Activated naive CD4-positive, alpha-beta T cell treated with anti-CD3 and anti-CD28 coated beads, Interleukin-2, amount 50 U/mL, for 72 hours (primary cell): ENCODE measurements around the gene KRTAP10-8. TPM values are rescaled to one million over a fixed set of nuclear protein-coding genes. Genes with fewer than 3 reads are reported as not detected.
A peak's percentile ranks its signal among the peaks of the same experiment; 100 is the strongest.
"Not testable (repeated sequence)": the region's sequence is repeated elsewhere in the genome, so short reads cannot be mapped to it uniquely, and the experiment has no call there.

ENCODE experiments used
- ATAC-seq, 2 donors: fragments of 150-1000 bp; cut with Tn5 transposase; 2 replicates each; pipeline ENCODE4 v1.10.0; 2021; ENCODE audit warnings: mild to moderate bottlenecking in 2 of 2, moderate library complexity in 2 of 2
- DNase-seq, 2 donors: peaks; one replicate each; pipeline ENCODE4 v3.0.0; 2021 to 2022; ENCODE audit warnings: low spot score in 2 of 2
- H3K27ac Mint-ChIP-seq, 2 donors: one replicate each; pipeline ENCODE4 v1.8.0; 2022; ENCODE audit warnings: mild to moderate bottlenecking in 2 of 2, mixed read lengths in 2 of 2
- H3K36me3 Mint-ChIP-seq, 2 donors: one replicate each; pipeline ENCODE4 v1.8.0; 2022; ENCODE audit warnings: mixed read lengths in 2 of 2
- H3K9me3 Mint-ChIP-seq, 2 donors: one replicate each; pipeline ENCODE4 v1.8.0; 2022; ENCODE audit warnings: mixed read lengths in 2 of 2
- total RNA-seq, 2 donors: library from RNA; stranded (reverse); gene quantifications; one replicate each; pipeline ENCODE4 v1.2.3, GENCODE V29; 2022

Gene KRTAP10-8
- total RNA-seq, 2 donors from 2014 or later, result not detected

GRCh38 chr21:44575307-44576024 lies 36.4 kb upstream of the KRTAP10-8 start:
- ATAC-seq, result no peak
- H3K27ac Mint-ChIP-seq, result no peak overlapping the region
- peaks cover 3 to 8% of the 10 kb centered on the region in 2 donors for H3K9me3 Mint-ChIP-seq

GRCh38 chr21:44576025-44576420 lies 35.9 kb upstream of the KRTAP10-8 start:
- DNase-seq, result no peak
- Mint-ChIP-seq H3K36me3 (peaks cover 6 to 33% of the 10 kb centered on the region in 2 donors), H3K9me3 (peaks cover 3 to 10% of the 10 kb centered on the region in 2 donors), H3K27ac (no peak overlapping the region)
- ATAC-seq, result no peak

More at GRCh38 chr21:44575307-44576024, 36.4 kb upstream of the KRTAP10-8 start:
- no peak for DNase-seq
- H3K36me3 Mint-ChIP-seq, result peaks cover 6 to 28% of the 10 kb centered on the region in 2 donors

DNA sequence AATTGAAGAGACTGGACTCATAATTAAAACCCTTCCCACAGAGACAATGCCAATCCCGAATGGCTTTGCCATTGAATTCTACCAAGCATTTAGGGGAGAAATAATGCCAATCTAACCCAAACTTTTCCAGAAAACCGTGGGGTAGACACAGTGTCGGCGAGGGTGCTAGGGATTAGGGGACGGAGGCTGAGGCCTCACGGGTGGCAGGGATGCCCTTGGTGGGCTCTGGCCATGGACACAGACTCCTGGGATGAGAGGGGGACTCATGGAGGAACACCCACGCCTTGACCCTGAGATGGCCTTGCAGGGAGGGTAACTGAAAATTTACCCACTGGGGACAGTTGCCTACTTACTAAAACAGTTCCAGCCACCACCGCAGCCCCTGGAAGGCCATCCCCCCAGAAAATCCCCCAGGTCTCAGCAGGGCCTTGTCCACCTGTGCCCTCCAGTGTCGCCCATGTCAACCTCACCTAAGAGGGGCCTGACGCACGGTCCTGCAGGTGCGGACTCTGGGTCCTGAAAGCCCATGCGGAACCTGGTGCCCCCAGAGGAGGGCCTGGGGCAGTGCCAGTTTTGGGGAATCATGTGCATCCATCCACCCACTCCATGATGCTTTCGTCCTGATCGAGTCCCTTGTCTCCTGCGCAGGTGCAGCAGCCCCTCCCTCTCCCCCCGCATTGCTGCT lies 33.4 kb upstream of the KRTAP10-8 start:
- Mint-ChIP-seq H3K9me3 (peaks cover 7 to 22% of the 10 kb centered on the region in 2 donors), H3K27ac (no peak overlapping the region), H3K36me3 (peaks cover 22 to 56% of the 10 kb centered on the region in 2 donors)
- ATAC-seq (no peak), DNase-seq (no peak)

DNA sequence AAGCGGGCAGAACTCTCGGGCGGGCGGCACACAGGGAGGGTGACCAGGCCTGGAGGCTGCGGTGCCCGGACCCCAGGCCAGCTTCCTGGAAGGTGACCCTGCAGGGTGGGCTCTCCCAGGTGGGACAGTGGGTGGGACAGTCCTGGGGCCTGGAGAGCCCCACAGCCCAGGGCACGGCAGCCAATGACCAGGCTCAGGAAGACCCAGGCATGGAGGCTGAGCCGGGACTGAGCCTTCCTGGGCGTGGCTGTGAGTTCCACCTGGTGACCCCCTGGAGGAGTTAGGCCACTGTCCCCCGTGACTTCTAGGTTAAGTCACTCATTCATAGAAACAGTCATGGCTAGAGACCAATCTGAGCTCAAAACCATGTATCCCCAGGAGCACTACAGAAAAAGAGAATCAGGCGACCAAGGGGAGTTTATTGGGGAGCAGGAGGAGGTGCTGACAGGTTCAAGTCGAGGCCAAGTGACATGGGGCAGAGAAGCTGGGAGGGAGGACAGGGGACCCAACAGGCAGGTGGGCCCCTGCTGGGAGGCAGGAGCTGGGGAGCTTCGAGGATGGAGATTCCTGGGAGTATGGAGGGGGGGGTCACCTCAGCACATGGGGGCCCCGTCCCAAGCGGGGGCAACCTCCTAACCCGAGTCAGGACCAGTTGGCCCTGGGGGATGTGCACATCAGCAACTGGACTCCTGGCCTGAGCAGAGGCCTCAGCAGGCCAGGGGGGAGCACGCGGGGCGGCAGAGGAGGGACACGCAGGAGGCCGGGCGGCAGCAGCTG lies 32.6 kb upstream of the KRTAP10-8 start:
- no peak overlapping the region for H3K27ac Mint-ChIP-seq
- peaks cover 22 to 58% of the 10 kb centered on the region in 2 donors for H3K36me3 Mint-ChIP-seq
- ATAC-seq, result no peak
- peaks cover 7 to 22% of the 10 kb centered on the region in 2 donors for H3K9me3 Mint-ChIP-seq
- no peak for DNase-seq

- peaks cover 22 to 58% of the 10 kb centered on the region in 2 donors for H3K36me3 Mint-ChIP-seq
- no peak overlapping the region for H3K27ac Mint-ChIP-seq
- no peak for ATAC-seq
- H3K9me3 Mint-ChIP-seq, result peaks cover 7 to 22% of the 10 kb centered on the region in 2 donors
- peak in 1 of 2 donors; percentile 44 for DNase-seq
These were observed 32.1 kb upstream of the KRTAP10-8 start for GRCh38 chr21:44579833-44580144.

DNA sequence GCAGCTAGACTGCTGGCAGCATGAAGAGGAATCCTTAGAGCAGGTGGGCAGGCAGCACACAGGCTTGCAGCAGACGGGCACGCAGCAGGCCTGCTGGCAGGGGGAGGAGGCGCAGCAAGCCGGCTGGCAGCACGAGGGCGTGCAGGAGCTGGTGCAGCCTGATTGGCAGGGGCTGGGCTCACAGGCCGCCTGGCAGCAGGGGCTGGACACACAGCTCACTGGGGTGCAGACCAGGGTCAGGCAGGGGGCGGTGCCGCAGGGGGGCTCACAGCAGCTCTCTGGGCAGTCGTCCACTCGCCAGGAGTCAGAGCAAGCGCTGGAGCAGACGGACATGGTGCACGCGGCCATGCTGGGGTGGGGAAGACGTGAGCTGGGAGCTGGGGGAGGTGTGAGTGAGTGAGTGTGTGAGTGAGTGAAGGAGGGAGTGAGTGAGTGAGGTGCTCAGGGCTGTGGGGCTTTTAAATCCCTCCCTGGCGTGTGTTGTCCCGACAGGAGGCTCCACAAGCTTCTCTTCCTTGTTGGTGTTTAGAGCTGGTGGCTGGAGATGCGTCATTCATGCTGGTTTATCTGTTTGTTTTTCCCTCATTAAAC lies 31.6 kb upstream of the KRTAP10-8 start, which contains the start of gene KRTAP10-5:
Gene KRTAP10-5 (minus strand): TSS at position 374 of the 591 bp plus-strand sequence. CDS start 26 bp downstream, at position 348.
- not testable (repeated sequence) for H3K27ac Mint-ChIP-seq

DNA sequence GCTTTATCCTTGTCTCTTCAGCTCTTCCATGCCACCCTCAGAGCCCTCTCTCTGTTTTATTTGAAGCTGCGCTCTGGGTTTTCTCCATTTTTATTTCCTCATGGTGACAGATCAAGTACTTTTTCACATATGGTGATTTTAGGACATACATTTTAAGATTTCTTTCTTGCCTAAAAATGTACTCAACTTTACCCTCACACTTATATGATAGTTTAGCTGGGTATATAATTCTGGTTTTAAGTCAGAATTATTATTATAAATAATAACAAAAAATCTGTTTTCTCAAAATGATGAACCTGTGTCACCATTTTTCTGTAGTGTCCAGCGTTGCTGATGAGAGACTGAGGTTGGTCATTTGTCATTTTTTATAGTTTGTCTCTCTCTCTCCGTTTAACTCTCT lies 30.7 kb upstream of the KRTAP10-8 start:
- no peak for ATAC-seq
- no peak overlapping the region for H3K27ac Mint-ChIP-seq
- peaks cover 27 to 53% of the 10 kb centered on the region in 2 donors for H3K36me3 Mint-ChIP-seq
- DNase-seq, result no peak
- peaks cover 7 to 22% of the 10 kb centered on the region in 2 donors for H3K9me3 Mint-ChIP-seq

More for the DNA sequence above, 31.6 kb upstream of the KRTAP10-8 start, which contains the start of gene KRTAP10-5:
- DNase-seq, ATAC-seq: not testable (repeated sequence)
- peaks cover 22 to 58% of the 10 kb centered on the region in 2 donors for H3K36me3 Mint-ChIP-seq
- H3K9me3 Mint-ChIP-seq, result peaks cover 7 to 22% of the 10 kb centered on the region in 2 donors

GRCh38 chr21:44582055-44582454 lies 29.8 kb upstream of the KRTAP10-8 start:
- Mint-ChIP-seq H3K9me3 (peaks cover 7 to 21% of the 10 kb centered on the region in 2 donors), H3K27ac (no peak overlapping the region), H3K36me3 (peaks cover 27 to 47% of the 10 kb centered on the region in 2 donors)
- no peak for ATAC-seq
- DNase-seq, result peak in 1 of 2 donors; percentile 46

- no peak overlapping the region for H3K27ac Mint-ChIP-seq
- H3K9me3 Mint-ChIP-seq, result peaks cover 4 to 19% of the 10 kb centered on the region in 2 donors
- DNase-seq (no peak), ATAC-seq (no peak)
- H3K36me3 Mint-ChIP-seq, result peaks cover 27 to 39% of the 10 kb centered on the region in 2 donors
These were observed 28.6 kb upstream of the KRTAP10-8 start for GRCh38 chr21:44583089-44583799.

- ATAC-seq, result peak; percentile 92 to 95
- peaks cover 4 to 19% of the 10 kb centered on the region in 2 donors for H3K9me3 Mint-ChIP-seq
- no peak overlapping the region for H3K27ac Mint-ChIP-seq
- peak in 1 of 2 donors; percentile 40 for DNase-seq
- peaks cover 27 to 38% of the 10 kb centered on the region in 2 donors for H3K36me3 Mint-ChIP-seq
These were observed 28.1 kb upstream of the KRTAP10-8 start for GRCh38 chr21:44583800-44584147.

GRCh38 chr21:44585892-44586291 lies 26.0 kb upstream of the KRTAP10-8 start:
- Mint-ChIP-seq H3K27ac (no peak overlapping the region), H3K9me3 (peaks cover 4 to 17% of the 10 kb centered on the region in 2 donors), H3K36me3 (peaks cover 21 to 26% of the 10 kb centered on the region in 2 donors)
- DNase-seq (no peak), ATAC-seq (no peak)

DNA sequence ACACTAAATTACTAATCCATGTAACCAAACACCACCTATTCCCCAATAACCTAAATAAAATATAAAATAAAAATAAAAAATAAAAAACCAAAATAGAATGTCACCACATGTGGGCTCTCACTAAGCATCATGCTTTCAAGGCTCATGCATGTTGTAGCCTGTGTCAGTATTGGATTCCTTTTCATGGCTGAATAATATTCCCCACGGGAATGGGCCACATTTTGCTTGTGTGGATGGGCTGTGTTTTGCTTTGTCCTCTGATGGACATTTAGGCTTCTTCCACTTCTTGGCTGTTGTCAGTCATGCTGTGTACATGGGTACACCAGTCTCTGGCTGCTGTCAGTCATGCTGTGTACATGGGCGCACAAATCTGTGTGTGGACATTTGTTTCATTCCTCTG lies 22.8 kb upstream of the KRTAP10-8 start:
- Mint-ChIP-seq H3K27ac (no peak overlapping the region), H3K9me3 (no peaks in the 10 kb centered on the region), H3K36me3 (peaks cover 0 to 5% of the 10 kb centered on the region in 2 donors)
- DNase-seq (no peak), ATAC-seq (no peak)

- Mint-ChIP-seq H3K9me3 (no peaks in the 10 kb centered on the region), H3K27ac (no peak overlapping the region), H3K36me3 (peaks cover 0 to 5% of the 10 kb centered on the region in 2 donors)
- ATAC-seq (no peak), DNase-seq (no peak)
These were observed 22.1 kb upstream of the KRTAP10-8 start for GRCh38 chr21:44589586-44590305.

GRCh38 chr21:44590311-44590721 lies 21.6 kb upstream of the KRTAP10-8 start:
- no peak overlapping the region for H3K27ac Mint-ChIP-seq
- no peak for ATAC-seq
- H3K9me3 Mint-ChIP-seq, result no peaks in the 10 kb centered on the region
- H3K36me3 Mint-ChIP-seq, result peaks cover 0 to 5% of the 10 kb centered on the region in 2 donors
- no peak for DNase-seq
